GM19240 (cell line): ENCODE data around the gene DOK5.
"Not testable (repeated sequence)": the region's sequence is repeated elsewhere in the genome, so short reads cannot be mapped to it uniquely, and the experiment has no call there.

ENCODE experiments used
- DNase-seq: peaks from one replicate; pipeline ENCODE4 v3.0.0; 2011; ENCODE audit warnings: low spot score; ENCODE audit not compliant: insufficient read length

The DOK5 gene

DNA sequence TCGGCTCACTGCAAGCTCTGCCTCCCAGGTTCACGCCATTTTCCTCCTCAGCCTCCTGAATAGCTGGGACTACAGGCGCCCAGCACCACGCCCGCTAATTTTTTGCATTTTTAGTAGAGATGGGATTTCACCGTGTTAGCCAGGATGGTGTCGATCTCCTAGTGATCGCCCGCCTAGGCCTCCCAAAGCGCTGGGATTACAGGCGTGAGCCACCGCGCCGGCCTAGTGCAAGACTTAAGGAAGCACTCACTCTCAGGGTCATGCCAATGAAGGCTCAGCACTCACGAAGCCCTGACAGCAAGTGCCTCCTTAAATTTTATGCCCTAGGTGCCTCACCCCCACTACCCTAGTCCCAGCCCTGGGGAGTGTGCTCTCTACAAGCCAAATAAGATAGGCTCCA, 4.7 kb upstream of the DOK5 start:
- DNase-seq, result no peak

DNA sequence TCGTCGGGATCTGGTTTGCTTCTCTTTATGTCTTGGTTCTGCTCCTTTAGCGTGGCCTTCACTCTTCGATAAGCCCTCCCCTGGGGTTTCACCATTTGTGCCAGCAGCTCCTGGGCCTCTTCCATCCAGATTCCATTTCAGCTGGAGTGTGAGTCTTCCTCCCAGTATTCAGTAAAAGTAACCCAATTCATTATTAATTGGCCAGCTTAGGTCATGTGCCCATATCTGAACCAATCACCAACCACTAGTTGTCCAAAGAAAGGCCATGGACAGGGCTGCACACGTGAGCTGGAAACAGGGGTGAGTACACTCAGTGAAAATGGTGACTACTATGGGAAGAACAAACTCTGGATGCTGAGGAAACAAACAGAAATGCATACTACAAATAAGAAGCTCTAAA, 2.8 kb upstream of the DOK5 start:
- DNase-seq, result no peak

GRCh38 chr20:54473340-54473739, 2.1 kb upstream of the DOK5 start:
- no peak for DNase-seq

DNA sequence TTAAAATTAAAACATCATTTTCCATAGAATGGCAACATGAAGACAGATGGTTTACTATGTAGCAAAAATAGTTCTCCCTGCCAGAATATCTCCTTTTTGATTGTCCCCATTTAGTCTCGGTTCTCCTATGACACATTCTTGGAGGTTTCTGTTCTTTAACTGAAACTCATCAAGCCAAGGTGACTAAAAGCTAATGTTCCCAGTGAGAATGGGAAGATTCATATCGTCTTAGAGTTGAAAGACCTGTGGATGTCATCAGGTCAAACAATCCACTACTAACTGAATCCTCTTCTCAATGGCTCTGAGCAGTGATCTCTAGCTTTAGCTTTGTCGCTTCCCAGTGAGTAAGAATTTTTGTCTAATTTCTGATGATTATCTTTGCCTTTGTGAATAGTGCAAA, 1.3 kb upstream of the DOK5 start:
- no peak for DNase-seq

GRCh38 chr20:54474866-54475265, 527 bp upstream of the DOK5 start:
- no peak for DNase-seq

GRCh38 chr20:54476169-54477009, 996 bp downstream of the DOK5 start:
- no peak for DNase-seq

DNA sequence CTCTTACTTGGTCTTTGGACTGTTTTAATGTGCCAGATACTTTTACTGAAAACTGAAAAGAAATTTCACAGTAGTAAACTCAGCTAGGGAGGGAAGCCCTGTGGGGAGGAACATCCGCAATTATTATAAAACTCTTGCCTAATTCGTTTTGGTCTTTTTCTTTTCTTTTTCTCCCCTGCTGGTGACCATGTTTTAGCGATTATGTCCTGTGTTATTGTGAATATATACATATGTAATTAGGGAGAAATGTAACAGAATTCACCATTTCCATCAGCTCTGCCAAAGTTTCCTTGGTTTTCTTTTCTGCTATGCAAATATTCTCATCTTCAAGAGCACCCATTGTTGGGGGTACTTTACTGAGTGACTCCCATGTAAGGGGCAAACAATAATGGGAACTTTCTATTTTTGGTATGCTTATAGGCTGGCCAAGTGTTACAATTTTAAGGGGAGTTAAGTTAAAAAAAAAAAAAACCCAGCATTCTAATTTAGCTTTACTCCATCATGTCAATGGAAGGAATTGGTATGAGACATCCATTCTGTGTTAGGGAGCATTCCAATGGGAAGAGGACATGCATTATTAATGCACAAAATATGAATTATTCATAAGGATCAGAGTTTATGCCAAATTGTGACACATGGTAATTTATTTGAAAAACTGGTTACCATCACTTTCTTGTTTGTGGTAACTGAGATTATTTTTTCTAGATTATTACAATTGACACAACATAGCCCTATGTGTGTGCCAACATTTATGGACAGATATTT, 2.0 kb downstream of the DOK5 start:
- DNase-seq, result no peak

DNA sequence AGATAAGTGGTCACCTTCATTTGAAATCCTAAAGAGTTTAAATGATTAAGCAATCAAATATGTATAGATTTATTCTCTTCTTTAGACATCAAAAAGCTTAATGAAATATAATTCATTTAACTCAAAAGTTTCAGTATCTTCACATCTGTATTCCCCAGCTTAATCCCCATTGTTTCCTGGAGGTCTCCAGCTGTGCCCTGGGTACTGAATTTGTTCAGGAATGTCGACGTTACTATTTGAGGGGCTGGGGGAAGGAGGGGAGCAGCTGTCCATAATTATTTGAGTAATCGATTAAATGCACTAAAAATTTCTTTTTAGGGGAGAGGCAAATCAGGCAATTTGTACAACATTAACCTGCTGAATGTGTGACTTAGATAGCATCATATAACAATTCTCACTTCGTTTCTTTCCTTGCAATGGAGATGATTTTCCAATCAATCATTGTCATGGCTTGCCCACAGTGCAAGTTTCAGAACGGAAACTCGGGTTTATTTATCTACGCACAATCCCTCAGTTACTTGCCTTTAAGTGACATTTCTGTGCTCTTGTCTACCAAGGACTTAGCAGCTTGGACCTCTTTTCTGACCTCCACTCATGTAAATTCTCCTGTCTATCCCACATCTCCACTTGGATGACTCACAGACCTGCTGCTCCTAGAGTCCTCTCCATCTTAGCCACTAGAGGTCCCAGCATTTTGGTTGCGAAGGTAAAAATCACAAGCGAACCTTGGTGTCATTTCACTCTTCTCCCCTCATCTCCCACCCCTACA, 3.9 kb downstream of the DOK5 start:
- DNase-seq, result no peak

DNA sequence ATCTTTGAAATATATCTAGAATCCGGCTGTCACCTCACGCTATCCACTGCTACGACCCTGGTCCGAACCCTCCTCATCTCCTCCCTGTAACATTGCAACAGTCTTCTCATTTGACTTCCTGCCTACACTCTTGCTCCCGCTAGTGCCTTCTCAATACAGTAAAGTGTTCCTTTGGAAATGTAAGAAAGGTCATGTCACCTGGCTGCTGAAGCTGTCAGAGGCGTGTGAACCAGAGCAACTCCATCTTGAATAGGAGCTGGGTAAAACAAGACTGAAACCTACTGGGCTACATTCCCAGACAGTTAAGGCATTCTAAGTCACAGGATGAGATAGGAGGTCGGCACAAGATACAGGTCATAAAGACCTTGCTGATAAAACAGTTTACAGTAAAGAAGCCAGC, 4.5 kb downstream of the DOK5 start:
- not testable (repeated sequence) for DNase-seq

DNA sequence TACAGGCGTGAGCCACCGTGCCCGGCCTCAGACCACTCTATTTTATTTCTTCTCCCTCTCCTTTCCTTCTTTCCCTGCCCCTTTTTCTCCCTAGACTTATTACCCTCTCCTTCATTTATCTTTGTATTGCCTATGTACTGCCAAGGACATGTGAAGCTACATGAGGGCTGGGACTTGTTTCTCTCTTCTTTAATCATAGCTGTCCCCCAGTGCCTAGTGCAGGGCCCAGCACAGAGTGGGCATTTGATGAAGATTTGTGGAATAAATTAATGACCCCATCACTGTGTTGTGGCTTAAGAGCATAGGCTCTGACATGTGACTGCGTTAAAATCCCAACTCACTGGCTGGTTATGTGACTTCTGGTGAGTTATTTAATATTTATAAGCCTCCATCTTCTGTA, 6.0 kb downstream of the DOK5 start:
- no peak for DNase-seq

GRCh38 chr20:54485631-54486030, 10.2 kb downstream of the DOK5 start:
- no peak for DNase-seq

DNA sequence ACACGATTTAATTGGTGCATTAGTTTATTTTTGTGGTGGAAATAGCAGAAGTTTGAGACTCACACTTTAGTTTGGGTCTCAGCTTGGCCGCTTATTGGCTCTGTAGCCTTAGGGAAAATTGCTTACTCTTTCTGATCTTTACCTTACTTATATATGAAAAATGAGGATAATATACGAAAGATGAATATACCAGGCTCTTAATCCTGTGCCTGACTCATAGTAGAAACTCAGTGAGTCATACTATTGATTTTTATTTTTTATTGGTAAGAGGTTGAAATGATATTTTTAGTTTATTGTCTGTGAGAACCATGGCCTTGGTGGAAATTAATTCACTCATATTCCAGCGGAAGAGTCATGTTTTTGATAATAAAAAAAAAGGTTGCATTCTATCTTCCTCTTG, 11.2 kb downstream of the DOK5 start:
- no peak for DNase-seq

DNA sequence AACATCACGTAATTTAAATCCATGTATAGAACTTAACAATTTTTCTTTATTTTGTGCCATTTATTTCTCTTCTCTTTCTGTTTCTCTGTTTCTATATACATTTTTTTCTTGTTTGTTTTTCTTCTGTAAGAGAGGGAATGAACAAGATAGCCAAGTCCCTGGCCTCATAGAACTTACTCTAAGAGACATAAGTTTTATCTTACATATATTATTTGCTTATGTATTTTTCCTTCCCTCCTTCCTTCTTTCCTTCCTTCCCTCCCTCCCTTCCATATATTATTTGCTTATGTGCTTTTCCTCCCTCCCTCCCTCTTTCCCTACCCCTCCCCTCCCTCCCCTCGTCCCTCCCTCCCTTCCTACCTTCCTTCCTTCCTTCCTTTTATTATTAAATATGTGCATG, 13.0 kb downstream of the DOK5 start:
- DNase-seq, result no peak

DNA sequence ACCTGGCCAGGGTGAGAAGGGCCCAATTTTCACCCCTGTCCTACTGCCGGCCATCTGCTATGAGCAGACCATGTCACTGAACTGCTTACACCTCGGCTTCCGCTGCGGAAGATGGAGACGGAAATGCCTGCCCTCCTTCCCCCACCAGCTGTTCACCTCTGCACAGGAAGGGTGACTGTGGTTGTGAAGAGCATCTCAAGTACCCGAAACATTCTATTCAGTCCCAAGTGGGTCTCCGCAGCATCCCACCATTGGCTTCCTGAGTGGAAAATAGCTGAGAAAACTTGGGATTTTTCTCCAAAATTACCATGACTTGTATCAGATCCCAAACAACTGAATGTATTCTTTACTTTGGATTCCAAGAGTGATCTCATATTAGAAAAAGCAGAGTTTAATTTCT, 16.1 kb downstream of the DOK5 start:
- DNase-seq, result no peak

DNA sequence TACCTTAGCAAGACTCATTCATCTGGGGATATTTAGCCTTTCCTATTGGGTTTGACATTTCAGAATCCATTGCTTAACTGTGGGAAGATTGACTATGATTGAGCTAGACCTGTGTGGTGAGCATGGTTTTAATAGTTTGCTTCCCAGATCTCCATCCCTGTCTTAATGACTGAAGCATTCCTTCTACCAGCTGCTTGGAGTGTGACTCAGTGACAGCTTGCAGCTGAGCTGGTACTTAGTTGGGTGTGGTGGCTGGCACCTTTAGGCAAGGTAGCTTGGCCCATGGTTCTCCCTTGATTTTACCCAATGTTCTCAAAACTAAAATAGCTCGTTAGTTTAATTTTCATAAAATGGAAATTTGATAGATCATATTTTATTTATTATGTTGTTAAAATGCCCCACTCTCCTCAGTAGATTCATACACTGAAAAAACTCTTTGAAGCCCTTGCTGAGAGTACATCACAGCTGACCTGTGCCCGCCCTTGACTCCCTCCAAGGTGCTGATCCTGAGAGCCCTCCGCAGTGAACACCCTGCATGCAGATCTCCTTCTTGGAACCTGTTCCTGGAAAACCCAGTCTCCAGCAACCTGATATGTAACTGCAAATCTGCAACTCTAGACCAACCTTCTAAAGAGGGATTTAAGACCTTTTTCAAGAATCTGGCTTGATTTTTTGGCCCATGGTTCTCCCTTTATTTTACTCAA, 19.1 kb downstream of the DOK5 start:
- DNase-seq, result no peak

GRCh38 chr20:54497931-54498718, 22.7 kb downstream of the DOK5 start:
- DNase-seq, result no peak

DNA sequence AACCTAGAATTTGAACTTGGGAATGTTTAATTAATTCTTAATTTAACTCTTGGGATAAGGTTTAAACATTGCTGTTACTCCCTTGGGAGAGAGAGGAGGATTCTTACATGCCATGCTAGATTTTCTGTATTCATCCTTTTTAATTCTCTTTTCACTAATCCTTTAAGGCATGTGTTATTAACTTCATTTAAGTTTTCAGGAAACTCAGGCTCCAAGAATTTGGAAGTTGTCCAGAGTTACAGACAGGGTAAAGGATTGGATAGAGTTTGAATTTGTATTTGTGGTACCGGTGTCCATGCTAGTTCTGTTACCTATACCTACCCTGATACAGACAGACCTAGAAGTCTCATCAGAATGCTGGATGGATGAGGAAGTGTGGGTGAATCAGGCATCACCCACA, 23.7 kb downstream of the DOK5 start:
- DNase-seq, result no peak

- no peak for DNase-seq
These were observed 26.8 kb downstream of the DOK5 start for GRCh38 chr20:54502179-54502578.

DNA sequence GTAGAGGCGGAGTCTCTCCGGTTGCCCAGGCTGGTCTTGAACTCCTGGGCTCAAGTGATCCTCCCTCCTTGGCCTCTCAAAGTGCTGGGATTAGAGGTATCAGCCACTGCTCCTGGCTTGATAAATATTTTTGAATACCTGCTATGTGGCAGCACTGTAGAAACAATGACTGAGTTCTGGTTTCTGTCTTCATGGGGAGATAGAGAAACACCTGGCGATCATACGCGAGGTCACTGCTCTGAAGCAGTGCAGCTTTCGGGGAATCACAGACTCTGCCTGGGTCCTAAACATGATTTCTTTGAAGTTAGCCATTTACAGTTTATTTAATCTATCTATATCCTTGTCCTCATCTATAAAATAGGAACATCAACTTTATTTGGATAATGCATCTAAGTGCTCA, 31.2 kb downstream of the DOK5 start:
- no peak for DNase-seq

DNA sequence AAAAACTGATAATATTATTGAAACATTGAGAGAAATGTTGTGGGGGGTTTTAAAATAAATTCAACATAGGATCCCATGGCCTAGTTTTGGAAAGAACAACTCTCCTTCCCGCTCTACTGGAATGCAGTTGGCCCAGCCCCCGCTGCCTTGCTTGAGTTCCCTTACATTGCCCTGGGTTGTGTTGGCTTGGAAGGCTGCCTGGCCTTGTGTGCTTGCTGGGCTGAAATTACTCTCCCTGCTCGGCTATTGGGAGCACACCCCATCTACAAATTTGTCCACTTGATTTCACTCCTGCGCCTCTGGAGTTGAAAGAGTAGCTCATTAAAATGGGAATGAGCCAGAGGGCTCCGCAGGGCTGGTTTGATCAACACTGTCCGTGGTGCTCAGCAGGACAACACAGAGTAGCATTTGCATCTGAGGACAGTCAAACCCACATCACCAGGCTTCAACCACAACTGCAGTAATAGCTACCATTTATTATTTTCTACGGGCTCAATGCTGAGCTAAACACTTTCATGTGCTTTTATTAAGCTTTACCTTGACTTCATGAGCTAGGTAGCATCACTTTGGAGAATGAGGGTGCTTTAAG, 35.2 kb downstream of the DOK5 start:
- DNase-seq, result no peak
